Measurements from ENCODE around the gene GALNT18.

- no peak for TF ChIP-seq CTCF (optimal IDR thresholded peaks at IDR 0.05 in 1 of 3, IDR thresholded peaks at IDR 0.05 in 1 of 3, conservative IDR thresholded peaks at IDR 0.05 in 1 of 3; ENCODE audit: extremely low read depth in 1 of 3, insufficient read depth in 2 of 3, low read length in 3 of 3)
- no peak for TF ChIP-seq EZH2 (IDR thresholded peaks at IDR 0.05; ENCODE audit: low read length)
Measured at GRCh38 chr11:11636671-11637070, 14.9 kb upstream of the GALNT18 start.

All from keratinocyte (primary cell).